A204.1 (cell line): Measurements from ENCODE around the gene PEAK1.

Source experiments
- FAIRE-seq: peaks from 2 replicates; lab custom pipeline; 2012; peaks lifted over from hg19 to GRCh38; lab: Jason Lieb, UNC

Gene PEAK1

GRCh38 chr15:77355321-77355720 lies 64.6 kb downstream of the PEAK1 start:
- no peak for FAIRE-seq

- FAIRE-seq = no peak
These were observed 65.8 kb downstream of the PEAK1 start for GRCh38 chr15:77354063-77354462.

- FAIRE-seq = no peak
These were observed 67.0 kb downstream of the PEAK1 start for GRCh38 chr15:77352887-77353286.

DNA sequence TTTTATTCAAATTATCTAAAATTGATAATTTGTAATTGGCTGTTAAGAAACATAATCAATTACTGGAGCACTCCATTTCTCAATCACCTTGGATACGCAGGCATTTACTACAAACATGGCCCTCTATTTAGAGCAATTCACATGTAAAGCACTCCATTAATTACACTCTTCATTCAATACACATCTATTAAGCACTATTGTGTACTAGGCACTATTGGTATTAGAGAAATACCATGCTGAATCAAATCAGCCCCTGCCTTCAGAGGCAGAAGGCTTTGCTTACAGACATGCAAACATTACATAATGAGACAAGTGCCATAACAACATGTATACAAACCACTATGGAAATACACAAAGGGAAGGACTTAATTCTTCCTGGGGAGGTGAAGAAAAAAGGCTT lies 69.1 kb downstream of the PEAK1 start:
- FAIRE-seq = no peak

GRCh38 chr15:77349666-77350065 lies 70.2 kb downstream of the PEAK1 start:
- FAIRE-seq = no peak

DNA sequence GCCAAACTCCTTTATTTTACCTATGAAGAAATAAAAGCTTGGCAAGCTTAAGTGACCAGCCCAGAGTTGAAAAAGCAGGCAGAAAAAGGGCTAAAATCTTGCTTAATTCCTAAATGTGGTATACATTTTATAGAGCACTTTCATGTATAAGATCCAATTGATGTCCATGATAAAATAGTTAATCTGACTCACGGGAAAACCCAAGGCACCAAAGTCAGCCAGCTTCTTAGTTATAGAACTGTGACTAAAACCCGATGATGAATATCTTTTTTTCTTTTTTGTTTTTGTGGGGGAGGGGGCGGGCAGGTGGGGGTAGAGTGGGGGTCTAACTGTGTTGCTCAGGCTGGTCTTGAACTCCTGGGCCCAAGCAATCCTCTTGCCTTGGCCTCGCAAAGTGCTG lies 71.4 kb downstream of the PEAK1 start:
- no peak for FAIRE-seq

DNA sequence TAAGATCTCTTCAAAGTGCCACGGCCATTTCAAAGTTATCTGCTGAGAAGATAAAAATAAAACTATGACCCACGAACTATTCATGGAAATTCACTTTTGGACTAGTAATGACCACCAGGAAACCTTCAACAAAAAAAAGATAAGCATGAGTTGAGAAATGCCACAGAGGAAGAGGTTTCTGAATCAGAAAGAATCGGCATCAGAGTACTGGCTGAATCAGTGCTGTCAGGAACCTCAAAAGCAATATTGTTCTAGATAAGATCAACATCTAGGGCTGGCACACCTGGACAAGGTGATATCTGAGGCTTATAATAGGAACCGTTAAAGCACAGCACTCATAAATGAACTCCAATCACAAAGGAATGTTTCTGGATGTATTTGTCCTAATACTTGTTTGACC lies 72.7 kb downstream of the PEAK1 start:
- no peak for FAIRE-seq

GRCh38 chr15:77346245-77347036 lies 73.5 kb downstream of the PEAK1 start:
- no peak for FAIRE-seq

DNA sequence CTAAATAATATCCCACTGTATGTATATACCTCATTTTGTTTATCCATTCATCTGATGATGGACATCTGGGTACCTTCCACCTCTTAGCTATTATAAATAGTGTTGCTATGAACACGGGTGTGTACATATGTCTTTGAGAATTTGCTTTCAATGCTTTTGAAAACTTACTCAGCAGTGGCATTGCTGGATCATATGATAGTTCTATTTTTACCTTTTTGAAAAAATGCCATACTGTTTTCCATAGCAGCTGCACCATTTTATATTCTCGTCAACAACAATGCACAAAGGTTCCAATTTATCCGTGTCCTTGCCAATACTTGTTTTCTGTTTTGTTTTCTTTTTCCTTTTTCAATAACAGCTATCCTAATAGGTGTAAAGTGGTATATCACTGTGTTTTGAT lies 77.1 kb downstream of the PEAK1 start:
- FAIRE-seq = no peak

DNA sequence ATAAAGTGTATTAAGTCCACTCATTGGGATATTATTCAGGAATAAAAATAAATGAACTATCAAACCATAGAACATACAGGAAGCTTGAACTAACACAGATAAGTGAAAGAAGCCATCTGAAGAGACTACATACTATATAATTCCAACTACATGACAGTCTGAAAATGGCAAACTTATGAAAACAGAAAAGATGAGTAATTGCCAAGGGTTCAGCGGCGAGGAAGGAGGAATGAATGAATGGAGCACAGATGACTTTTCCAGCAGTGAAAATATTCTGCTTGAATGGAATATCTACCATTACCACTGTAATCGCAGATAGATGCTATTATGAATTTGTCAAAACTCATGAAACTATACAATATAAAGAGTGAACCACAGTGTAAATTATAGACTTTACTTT lies 79.7 kb downstream of the PEAK1 start:
- FAIRE-seq = no peak

DNA sequence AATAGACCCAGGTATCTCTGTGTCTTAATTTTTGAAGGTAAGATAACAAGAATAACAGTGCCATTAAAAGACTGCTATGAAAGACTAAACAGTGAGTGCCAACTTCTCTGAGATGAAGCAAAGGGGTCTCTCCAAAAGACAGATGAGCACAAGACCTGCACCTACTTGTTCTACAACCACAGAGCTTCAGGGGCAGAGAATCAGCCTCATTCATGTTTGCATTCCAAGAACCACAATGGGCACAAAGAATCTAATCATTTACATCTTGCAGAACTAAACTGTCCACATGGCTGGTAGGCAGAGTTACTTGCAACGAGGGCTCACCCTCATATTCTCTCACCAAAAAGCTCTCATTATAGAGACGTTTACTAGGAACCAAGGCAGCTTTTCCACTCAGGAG lies 83.9 kb downstream of the PEAK1 start:
- FAIRE-seq = no peak

DNA sequence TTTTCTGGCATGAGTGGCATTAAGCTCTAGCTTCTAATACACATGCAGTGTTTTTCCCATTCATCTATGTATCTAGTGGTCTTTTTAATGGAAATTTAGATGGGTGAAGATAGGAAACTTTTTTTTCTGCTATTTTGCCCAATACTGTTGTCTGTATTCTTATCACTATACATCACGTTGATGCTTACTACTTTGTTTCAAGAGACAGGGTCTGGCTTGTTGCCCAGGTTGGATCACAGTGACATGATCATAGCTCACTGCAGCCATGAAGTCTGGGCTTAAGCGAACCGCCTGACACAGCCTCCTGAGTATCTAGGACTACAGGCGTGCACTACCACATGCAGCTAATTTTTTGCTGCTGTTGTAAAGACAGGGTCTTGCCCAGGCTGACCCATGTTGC lies 84.6 kb downstream of the PEAK1 start:
- no peak for FAIRE-seq

DNA sequence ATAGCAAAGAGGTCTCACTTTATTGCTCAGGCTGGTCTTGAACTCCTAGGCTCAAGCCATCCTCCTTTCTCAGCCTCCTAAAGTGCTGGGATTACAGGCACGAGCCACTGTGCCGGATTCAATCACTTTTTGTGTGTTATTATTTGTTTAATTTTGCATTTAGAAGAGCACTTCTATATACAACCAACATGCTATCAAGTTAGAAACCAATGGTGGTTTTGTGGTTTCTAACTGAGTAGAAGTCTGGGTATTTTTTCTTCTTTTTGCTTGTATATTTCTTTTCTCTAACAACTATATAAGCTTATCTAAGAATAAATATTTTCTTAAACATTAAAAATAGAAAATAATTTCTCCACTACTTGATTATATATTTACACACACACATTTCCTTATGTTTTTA lies 86.7 kb downstream of the PEAK1 start:
- no peak for FAIRE-seq

GRCh38 chr15:77329202-77329601 lies 90.7 kb downstream of the PEAK1 start:
- FAIRE-seq = no peak

- FAIRE-seq = no peak
These were observed 91.9 kb downstream of the PEAK1 start for GRCh38 chr15:77327844-77328529.

DNA sequence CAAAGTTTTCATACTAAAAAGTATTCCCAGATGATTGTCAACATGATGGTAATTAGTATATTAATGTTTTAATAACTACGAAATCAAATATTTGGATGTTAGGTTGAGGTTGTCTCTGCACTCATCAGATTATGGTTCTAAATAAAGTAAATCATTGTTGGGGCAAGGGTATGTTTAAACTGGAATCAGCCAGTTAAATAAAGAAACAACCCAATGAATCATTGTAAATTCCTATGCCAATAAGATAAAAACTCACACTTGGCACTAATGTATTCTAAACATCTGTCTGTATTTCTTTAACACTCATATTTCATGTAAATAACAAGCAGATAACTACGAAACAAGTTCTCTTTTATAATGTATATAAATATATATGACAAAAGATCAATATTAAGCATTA lies 92.7 kb downstream of the PEAK1 start:
- FAIRE-seq = peak; percentile 29

DNA sequence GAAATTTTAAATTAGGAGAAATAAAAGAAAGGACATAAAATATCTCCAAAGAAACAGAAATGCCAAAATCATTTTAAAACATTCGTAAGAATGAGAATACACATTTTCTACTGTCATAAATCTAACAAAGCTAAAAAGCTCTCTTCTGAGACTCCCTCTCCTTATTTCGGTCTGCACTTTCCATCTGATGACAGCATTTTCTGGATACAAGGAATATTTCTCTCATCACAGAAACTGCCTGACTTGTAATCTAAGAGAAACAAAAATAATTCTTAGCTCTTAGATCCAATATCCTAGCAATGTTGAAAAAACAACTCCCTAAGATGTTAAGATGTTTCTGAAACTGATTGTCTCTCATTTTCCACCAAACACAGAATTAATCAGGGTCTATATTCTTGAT lies 93.5 kb downstream of the PEAK1 start:
- FAIRE-seq = no peak

GRCh38 chr15:77312523-77312922 lies 107.4 kb downstream of the PEAK1 start:
- no peak for FAIRE-seq

DNA sequence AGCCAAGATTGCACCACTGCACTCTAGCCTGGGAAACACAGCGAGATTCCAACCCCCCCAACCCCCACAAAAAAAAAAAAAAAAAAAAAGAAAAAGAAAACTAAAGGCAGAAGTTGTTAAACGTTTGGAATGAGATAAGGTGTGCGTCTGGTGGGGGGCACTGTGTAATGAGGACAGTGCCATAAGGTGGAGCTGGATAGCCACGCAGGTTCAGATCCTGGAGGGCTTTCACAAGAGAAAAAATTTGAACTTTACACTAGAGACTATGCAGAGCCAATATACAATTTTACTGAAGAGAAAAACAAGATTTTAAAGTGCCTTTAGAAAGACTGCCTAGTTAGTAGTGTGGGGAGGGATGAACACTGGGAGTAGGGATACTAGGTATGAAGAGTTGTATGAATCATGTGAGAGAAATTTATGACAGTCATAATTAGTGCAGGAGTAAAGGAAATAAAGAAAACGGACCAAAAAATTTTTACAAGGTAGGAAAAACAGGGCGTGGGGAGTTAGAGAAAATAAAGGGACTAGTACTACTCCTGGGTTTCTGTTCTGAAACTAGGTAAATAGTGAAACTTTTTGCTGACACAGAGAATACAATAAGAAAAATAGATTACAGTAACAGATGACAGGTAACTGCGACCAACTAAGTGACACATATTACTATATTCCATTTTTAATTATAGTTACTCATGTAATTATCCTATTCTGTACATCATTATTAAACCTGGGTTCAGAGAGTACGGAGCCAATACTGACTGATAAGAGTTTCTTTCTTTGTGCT lies 108.1 kb downstream of the PEAK1 start:
- no peak for FAIRE-seq

GRCh38 chr15:77311020-77311419 lies 108.9 kb downstream of the PEAK1 start:
- FAIRE-seq = no peak

DNA sequence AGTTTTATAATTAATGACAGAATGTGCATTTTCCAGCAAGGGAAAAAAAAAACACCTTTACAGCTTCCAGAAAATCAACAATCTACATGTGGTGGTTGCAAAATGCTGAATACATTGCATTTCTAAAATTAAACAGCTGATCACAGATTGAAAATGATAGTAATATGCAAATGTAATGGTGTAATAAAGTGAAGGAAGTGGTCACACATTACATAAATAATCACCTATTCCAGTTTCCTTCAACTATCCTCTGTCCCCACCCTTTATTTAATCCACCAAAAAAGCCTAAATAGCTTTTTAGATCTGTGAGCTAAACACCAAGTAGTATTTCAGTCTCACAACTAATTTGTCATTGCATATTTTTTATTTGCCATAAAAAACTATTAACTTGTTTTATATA lies 110.5 kb downstream of the PEAK1 start:
- no peak for FAIRE-seq

GRCh38 chr15:77305953-77306352 lies 114.0 kb downstream of the PEAK1 start:
- FAIRE-seq = no peak

DNA sequence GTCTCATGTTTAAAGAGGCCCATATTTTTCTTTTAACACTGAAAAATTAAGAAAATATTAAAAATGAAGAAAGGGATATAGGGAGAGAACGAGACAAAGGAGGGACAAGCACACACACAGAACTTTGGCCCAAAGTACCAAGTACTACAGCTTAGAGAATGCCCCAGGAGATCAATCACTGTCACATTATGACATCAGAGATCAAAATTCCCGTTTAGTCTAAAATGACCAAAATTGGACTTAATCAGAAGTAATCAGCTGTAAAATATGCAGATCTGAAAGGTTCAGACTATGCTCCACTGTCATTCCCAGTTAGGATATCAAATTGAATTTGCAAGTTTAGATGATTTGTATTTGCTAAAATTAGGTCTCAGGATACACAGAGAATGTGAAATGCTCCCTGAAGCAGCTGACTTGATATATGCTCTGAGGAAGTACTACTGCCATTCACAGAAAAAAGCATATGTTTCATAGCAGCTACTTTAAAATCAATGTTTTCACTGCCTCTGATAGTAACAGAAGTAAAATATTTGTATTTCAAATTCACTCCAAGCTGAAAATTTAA lies 123.0 kb downstream of the PEAK1 start:
- FAIRE-seq = no peak
